ENCODE data around the gene CLDN14.

Gene CLDN14, protein sequence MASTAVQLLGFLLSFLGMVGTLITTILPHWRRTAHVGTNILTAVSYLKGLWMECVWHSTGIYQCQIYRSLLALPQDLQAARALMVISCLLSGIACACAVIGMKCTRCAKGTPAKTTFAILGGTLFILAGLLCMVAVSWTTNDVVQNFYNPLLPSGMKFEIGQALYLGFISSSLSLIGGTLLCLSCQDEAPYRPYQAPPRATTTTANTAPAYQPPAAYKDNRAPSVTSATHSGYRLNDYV

DNA sequence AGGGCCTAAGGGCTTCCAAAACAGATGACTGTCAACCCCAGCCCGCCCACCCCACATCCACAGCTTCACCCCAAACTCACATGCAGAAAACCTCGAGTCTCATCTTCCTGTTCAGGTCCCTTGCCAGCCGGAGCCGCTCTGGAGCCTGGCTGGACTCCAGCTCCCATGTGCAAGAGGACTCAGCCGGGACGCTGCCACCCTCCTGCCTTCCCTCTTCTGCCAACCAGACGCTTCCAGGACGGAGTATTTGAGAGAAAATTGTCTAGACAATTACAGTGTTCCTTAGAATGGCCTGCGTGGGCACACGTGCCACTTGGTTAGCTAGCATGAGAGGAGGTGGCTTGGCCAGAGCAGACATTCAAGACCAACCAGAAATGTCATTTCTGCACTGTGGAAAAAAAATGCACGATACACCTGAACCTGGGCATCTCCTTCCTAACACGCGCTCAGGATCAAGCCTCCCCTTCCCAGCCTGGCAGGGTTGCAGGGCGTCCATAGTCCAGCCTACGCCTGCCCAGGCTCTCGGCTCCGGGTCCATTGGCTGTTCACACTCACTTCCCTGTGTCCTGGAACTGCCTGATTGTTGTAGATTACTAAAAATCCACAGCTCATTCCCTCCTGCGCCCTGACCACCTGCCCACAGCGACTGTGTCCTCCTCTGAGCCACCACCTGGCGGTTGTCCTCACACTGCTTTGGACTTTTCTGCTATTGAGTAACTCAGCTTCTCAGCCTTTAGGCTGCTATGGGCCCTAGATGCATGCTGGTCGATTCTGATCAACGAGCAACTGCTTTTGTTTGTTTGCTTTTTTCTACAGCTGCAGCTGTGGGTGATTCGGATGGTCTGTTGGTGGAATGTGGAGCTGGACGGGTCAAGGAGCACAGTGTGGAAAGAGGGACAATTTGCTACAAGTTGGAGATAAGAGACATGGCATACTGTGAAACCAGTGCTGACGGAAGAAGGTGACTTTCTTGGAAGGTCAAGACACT lies at the start of gene CLDN14:
CLDN14 (minus strand) TSS at position 708 of the 988 bp plus-strand sequence. CDS start 18,427 bp downstream, outside the sequence.
- DNase-seq (ENCODE audit: low read depth), result no peak

DNA sequence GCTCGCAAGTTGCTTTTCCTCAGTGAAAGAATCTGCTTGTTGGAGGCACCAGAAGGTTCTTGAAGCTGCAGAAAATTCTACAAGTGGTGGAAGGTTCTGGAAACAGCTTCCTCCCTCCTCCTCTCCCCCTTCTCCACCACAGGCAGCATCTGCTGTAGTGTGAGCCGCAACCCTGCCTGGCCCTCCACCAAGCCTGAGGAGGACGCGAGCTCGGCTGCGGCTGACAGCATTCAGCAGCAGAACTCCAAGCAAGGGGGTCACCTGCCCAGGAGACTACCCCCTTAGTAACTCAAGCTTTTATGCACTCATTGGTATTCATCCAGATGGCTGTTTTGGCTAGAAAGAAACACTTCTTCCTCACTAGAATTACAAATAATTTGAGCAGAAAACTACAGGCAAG lies 48.8 kb upstream of the CLDN14 start:
- DNase-seq (ENCODE audit: low read depth), result no peak

DNA sequence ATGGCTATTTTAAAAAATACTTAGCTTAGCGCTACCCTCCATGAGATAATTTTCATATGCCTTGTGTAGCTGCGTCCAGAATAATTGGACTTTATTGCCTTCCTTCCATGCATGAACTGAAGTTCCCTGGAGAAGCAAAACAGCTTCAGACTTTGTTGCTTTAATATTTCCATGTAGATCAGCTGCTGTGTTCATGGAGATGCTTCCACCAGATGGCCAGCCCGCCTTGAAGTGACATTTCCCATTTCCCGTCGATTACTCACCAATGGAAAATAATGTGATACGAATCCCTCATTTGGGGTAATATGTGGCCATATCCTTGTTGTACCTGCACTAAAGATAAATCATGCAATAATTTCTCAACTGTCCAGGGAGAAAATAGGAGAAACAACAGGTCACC lies 47.4 kb upstream of the CLDN14 start:
- no peak for DNase-seq (ENCODE audit: low read depth)

DNA sequence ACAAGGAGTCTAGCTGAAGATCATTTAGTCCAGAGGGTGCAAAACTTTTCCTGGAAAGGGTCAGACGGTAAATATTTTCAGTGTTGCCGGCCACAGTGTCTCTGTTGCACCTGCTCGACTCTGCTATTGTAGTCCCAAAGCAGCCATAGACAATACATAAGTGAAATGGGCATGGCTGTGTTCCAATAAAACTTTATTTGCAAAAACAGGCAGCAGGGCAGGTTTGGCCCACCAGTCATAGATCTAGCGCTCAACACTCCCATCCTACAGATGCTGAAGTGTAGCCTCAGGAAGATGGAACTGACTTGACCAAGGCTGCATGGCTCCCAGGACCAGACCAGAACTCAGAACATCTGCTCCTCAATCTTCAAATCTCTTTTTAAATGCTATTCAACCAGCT lies 46.2 kb upstream of the CLDN14 start:
- no peak for DNase-seq (ENCODE audit: low read depth)

DNA sequence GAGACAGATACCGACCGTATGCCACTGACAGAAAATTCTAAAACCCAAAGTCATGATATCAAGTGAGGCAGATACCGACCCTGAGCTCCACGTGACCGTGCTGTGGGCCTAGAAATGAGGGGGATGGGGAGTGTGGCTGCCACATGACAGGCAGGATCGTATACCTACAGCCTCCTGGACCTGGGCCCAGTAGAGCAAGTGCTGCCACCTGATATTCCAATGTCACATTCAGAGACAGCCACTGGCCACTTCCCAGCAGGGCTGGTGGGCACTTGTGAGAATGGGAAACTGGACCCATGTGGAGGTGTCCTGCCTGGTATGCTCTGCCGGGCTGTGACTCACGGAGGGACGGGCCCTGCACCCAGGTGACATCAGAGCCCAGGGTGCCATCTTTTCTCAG lies 44.6 kb upstream of the CLDN14 start:
- no peak for DNase-seq (ENCODE audit: low read depth)

DNA sequence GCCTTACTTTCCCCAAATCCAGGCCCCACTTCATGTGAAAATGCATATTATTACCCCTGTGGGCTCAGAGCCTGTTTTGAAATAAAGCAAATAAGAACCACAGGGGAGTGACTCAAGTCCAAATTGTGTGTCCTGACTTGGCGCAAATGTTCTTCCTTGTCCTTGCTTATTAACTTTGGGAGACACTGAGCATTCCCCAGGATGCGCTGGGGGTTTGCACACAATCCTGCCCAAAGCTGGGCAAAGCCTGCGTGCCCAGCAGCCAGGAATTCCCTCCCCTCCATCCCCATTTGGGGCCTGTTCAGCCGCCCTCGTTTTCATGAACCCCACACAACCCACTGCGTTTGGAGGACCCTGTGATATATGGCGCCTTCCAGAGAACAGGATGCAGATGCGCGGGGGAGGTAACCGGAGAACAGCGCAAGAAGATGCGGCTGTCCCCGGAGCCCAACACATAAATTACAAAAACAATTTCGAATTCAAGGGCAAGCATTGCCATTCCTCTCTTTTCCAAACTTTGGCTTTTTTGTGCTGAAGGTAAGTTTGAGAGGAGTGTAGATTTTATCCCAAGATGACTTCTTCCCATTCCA lies 42.4 kb upstream of the CLDN14 start:
- DNase-seq (ENCODE audit: low read depth), result no peak

DNA sequence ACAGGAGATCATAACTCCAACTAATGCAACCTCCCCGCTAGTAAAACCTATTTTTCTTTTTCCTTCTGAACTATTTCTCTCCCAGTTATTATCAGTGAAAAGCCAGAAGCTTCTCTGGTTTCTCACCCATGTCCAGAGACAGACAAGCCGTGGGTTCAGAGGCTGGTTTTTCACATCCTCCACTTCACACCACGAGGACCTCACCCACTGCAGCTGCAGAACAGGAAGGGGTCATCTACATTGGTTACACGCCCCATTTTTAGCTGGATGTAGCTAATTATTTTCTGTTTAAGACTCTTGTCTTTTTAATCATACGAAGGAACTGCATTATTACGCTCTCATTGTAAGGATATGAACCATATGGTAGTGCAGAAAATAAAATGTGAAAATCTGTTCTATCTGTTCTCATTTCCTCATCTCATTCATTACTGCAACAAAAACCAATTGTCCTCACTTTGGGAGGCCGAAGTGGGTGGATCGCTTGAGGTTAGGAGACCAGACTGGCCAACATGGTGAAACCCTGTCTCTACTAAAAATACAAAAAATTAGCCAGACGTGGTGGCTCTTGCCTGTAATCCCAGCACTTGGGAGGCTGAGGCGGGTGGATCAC lies 39.1 kb upstream of the CLDN14 start:
- DNase-seq (ENCODE audit: low read depth), result no peak

DNA sequence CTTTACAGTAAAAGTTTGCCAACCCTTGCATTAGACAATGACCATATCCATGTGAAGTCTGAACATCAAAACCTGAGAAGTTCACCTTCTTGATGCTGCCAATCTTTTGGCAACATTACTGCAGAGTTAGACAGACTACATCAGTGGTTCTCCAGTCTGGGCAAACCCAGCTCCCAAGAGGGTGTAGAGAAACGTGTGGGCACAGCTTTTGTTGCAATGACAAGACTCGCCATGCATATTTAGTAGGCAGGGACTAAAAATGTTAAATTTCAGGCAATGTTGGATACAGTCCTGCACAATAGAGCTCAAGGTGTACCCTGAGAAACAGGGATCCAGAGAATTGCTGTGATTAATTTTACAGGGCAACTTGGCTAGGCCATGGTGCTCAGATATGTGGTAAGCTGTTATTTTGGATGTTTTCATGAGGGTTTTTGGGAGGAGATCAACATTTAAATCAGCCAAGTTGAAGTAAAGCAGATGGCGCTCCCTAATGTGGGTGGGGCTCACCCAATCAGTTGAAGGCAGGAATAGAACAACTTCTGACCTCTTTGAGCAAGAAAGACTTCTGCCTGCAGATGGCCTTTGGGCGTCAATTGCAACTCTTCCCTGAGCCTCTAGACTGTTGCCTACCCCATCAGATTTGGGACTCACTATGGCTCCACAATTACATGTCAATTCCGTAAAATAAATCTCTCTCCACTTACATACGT lies 37.6 kb upstream of the CLDN14 start:
- no peak for DNase-seq (ENCODE audit: low read depth)

DNA sequence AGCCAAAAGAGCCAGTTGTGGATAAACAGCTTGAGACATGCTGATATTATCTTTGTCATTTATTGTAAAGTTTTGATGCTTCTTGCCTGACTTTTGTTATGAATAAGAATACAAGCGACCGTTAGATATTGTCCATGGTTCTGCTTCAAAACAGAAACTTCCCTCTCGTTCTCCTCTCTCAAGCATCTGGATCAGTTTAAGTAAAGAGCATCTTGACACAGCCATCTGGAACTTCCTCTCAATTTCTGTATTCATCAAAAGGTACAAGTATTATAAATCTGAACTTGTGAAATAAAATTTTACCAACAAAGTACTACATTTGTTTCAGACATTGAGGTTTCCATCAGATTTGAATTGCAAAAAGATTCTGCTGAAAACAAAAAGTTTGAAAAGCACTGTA lies 36.4 kb upstream of the CLDN14 start:
- no peak for DNase-seq (ENCODE audit: low read depth)

DNA sequence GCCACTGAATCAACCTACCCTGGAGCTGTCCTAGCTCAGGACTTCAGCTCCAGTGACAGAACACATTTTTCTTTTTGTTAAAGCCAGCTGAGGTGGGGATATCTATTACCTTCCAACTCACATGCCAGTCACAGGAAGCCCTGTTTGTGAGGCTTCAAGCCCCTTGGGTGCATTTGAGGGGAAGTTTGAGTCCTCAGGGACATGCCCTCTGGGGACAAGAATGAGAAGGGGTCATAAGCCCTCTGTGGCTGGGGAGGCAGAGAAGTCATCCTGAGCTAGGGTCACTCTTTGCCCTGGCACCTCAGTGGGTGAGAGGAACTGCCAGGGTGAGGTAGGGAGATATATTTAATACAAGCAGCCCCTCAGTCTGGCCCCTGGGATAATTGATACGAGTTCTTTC lies 33.5 kb upstream of the CLDN14 start:
- DNase-seq (ENCODE audit: low read depth), result no peak

DNA sequence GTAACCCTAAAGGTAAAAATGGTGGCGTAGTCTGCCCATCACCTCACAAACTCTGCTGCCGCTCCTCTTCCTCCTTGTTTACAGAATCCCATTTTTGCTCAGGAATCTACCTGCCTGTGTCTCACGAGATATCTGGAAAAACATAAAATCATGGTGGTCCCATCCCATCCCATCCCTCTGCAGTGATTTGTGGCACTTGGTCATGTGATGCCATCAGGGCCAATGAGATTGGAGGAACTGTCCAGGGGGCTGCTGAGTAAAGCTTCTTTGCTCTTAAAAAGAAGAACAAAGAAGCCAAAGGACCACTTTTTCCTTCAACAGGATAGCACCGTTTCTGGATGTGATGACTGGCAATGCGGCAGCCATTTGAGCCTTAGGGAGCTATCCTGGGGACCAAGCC lies 33.0 kb upstream of the CLDN14 start:
- no peak for DNase-seq (ENCODE audit: low read depth)

DNA sequence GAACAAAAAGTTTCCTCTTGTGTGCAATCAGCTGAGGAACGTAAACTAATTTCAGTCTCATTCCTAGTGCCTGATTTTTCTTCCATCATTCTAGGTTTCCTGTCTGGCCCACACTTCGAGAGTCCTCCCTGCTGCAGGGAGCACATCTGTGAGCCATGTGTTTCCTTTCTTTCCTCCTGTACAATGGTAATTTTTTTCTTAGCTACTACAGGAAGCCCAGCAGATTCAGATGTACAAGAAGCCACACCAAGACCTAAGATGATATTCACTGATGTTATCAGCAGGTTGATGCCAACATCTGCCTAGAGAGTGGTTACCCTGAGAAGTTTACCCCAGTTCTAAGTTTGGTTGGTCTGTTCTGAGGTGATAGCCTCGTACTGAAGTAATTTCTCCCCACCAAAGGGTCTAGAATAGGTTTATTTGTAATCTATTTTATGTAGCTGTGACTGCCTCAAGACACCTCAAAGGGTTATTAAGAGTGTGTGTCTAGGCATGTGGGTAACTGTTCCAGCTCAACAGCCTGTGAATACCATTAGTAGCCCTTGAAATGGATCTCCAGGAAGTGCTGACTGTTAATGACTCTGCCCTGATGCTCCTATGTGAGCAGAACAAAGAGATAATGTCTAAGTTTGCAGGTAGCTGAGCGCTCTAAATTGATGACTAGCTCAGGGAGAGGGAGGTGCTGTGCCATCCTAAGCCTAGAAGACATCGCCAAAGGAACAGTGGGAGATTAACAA lies 31.7 kb upstream of the CLDN14 start:
- no peak for DNase-seq (ENCODE audit: low read depth)

DNA sequence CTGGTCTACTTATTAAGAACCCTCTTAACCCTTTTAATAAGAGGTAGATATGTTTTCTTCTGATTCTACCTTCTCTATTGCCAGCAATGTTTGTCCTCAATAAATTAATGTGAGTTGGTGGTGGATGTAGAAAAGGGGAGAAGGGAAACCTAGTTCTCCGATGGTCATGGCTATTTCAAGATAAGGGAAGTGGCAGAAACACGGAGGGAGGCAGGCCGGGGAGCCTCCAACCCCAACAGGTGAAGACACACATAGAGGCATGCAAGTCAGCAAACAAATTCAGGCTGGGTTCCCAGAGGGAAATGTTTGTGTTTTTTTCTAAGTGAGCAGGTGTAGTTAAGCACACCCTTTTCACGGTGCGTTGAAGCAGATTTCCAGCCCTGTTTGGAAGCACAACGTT lies 31.0 kb upstream of the CLDN14 start:
- no peak for DNase-seq (ENCODE audit: low read depth)

DNA sequence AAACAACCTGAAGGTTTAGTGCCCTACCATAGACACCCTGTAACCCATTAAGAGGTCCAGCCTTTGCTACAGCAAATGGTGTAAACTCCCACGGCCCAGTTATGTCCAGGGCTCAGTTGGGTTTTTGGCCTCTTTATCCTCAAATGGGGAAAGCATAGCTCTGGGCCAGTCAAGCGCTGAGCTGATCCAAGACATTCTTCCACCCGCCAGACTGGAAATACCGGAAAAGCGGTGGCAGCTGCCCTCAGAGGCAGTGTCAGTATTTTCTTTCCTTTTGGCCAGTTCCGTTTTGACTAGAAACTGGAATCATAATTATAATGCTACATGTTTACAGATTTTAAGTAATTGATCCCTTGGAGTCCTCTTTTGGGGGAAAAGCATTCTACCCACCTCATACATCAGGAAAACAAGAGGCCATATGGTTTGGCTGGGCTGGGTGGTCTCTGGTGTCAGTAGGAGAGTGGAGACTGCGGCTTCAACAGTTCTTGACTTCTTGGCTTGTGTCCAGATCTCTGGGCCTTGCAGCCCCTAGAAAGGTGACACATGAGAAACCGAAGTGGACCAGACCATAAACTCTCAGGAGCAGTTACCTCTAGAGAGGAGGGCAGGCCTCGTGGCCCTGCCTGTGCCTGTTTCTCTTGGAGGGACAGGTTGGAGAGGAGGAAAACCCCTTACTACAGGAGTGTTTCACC lies 30.2 kb upstream of the CLDN14 start:
- no peak for DNase-seq (ENCODE audit: low read depth)

DNA sequence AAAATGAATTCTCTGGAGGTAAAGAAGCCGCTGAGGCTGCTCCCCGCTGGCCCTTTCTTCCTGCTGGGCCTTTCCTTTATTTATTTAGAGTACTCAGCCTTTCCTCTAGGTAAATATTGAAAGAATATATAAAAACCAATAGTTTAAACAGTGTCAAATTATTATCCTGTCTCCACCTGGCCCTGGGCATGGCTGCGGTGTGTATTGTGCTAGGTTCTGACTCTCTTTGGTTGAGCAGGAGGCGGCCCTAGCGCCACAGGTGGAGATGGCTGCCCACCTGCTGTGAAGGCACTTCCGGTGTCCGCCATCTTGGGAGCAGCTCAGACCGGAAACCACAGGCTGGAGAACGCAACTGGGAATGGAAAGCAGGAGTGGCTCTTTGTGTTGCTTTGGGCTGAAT lies 29.0 kb upstream of the CLDN14 start:
- DNase-seq (ENCODE audit: low read depth), result no peak

DNA sequence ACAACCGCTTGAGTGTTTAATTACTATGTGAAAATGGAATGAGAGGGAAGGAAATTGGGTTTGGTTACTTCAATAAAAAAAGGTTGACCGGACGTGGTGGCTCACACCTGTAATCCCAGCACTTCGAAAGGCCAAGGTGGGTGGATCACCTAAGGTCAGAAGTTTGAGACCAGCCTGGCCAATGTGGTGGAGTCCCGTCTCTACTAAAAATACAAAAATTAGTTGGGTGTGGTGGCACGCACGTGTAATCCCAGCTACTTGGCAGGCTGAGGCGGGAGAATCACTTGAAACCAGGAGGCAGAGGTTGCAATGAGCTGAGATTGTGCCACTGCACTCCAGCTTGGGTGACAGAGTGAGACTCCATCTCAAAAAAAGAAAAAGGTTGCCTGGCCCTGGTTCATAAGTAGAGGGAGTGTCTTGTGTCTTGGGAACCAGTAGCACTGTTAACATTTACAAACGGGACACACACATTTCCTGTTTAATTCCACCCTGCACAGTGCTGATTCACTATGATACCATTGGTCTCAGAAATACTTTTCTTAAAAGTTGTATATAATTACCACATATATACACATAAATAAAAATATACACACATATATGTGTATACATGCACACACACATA lies 27.6 kb upstream of the CLDN14 start:
- no peak for DNase-seq (ENCODE audit: low read depth)

DNA sequence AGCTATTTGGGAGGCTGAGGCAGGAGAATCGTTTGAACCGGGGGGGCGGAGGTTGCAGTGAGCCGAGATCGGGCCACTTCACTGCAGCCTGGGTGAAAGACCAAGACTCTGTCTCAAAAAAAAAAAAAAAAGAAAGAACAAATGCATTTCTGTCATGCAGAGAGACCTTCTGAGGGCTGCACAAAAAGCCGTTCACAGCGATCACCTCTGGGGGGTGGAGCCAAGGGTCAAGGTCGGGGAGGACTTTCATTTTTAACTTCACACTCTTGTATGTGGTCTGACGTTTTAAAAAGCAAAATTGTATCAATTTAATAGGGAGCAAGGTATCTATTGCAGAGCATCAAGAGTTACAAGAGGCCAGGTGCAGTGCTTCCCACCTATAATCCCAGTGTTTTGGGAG lies 26.6 kb upstream of the CLDN14 start:
- no peak for DNase-seq (ENCODE audit: low read depth)

DNA sequence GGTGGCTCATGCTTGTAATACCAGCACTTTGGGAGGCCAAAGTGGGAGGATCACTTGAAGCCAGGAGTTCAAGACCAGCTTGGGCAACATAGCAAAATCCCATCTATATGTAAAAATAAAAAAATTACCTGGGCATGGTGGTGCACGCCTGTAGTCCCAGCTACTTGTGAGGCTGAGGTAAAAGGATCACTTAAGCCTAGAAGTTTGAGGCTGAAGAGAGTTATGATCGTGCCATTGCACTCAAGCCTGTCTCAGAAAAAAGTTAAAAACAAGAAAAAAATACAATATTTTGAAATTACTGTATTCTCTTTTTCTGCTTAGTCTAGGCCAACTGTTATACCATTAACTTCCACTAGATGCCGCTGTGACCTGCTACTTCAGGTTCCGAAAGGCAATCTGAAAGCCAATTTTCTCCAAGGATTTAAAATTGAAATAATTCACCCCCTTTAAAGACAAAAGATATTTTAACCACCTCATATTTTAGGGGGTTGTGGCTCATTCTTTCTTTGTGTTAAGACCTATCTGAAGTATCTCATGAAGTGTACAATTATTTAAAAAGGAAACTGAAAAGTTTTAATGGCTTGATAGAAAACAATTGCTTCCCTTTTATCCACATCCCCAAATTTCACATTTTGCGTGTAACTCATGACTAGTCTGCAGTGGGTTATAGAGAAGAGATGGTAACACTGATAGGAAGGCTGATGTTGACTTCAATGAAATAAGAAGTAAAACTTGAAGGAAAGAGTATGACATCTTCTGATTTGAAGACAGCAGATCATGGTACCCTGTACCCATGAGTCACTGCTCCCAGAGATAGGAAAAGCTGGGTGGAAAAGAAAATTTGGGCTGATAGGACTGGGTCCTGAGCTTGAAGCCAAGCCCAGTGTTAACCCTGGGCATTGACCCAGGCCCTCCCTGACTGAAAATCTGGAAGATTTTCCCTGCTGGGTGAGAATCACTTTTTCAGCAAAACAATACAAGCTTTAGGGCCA lies 24.4 kb upstream of the CLDN14 start:
- no peak for DNase-seq (ENCODE audit: low read depth)

DNA sequence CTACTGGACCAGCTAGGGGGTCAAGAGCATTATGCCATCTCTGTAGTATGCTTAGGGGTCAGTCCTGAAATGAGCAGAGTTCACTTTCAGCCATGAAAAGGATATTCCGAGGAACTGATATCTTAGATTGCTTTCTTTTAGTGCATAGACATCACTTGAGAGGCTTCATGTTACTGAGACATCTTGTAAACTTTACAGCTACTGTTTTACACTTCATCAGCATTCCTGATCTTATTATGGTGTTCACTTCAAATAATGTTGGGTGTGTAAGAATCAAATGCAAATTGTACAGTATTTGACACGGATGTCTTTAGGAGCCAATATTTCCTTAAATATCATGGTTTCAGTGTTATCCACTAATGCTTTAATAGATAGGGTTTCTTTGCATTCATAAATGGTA lies 22.4 kb upstream of the CLDN14 start:
- DNase-seq (ENCODE audit: low read depth), result no peak
